GM18505 (cell line): ENCODE data around the gene ZFP92.

ENCODE experiments used
- ATAC-seq: cut with Tn5 transposase; IDR thresholded peaks from one replicate; pipeline ENCODE4 v1.9.1; 2021; ENCODE audit not compliant: unreplicated experiment
- POLR2A ChIP-seq: IDR thresholded peaks from 4 replicates; pipeline ENCODE4 v1.6.1; 2011; ENCODE audit warnings: borderline replicate concordance; ENCODE audit not compliant: insufficient read depth, insufficient read length; ENCODE audit errors: extremely low read depth

Gene ZFP92, protein sequence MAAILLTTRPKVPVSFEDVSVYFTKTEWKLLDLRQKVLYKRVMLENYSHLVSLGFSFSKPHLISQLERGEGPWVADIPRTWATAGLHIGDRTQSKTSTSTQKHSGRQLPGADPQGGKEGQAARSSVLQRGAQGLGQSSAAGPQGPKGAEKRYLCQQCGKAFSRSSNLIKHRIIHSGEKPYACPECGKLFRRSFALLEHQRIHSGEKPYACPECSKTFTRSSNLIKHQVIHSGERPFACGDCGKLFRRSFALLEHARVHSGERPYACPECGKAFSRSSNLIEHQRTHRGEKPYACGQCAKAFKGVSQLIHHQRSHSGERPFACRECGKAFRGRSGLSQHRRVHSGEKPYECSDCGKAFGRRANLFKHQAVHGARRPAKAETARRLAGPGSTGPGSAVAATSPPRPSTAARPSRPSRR

DNA sequence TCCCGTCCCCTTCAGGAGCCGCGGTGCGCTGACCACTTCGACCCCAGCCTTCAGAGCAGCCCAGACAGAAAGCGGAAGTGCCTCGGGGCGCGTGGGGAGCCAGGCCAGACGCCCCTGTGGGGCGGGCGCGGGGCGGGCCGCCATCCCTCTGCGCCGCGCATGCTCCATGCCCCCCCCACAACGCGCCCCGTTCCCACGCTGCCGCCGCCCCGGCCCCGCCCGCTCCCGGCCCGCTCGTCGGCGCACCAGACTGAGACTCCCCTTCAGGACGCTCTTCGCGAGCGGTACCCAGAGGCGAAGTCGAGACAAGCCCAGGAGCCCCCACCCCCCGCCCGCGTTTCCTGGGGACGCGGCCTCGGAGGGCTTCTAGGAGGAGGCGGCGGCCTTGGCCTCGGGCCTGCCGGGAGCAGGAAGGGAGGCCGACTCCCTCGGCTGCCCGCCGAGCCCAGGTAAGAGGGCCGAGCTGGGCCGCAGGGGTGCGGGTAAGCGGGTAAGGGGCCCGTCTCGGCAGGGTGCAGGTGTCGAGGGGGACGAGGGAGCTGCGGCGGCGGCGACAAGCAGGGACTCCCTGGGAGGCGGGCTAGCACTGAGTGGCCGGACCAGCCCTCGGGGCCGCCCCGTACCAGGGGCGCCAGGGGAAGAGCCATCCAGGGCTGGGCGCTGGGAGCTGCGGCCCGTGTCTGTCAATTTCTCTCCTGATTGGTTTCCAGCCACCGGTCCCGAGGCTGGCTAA is at the start of gene ZFP92:
ZFP92 (plus strand) TSS at position 218 of the 733 bp plus-strand sequence. CDS start 6,851 bp downstream, outside the sequence.
- peak; percentile 55 for ATAC-seq
- no peak for TF ChIP-seq POLR2A

DNA sequence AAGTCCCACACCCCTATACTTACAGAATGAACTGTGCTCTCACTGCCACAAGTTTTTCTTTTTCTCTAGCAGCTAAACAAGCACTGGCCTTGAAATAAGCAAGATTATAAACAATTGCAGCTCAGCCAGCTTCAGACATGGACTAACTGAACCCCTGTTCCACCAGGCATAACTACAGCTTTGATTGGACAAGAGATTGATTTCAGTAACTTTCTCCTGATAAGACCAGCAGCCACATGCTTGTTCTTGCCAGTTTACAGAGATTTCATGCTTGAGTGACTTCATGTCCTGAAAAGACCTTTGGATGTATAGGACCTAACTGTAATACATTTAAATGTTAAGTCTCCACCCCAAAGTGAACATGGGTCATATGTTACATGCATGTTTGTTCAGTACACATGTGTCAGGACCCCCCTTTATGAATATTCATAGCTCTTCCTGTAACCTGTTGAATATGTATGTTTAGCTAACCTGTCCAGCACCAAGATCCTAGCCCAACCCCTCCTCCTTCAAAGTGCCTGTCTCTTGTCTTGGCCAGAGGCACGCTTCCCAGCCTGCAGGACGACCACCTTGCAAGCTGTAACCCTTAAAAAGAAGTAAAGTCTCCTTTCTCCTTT is 49.4 kb upstream of the ZFP92 start:
- no peak for TF ChIP-seq POLR2A
- ATAC-seq, result no peak

DNA sequence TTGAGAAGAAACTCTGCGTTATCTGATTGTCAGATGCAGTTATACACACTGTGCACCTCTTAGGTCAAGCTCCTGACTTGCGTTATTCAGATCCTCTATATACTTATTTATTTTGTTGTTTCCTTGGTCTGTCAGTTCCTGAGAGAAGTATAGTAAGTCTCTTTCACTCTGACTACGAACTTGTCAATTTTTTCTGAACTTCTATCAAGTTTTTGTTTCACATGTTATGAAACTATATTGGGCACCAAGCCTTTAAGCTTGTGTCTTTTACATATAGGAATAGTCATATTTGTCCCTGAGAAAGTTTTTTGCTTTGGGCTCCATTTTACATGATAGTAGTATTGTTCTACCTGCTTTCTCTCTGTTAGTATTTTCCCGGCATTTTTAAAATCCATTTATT is 45.6 kb upstream of the ZFP92 start:
- no peak for TF ChIP-seq POLR2A
- no peak for ATAC-seq

DNA sequence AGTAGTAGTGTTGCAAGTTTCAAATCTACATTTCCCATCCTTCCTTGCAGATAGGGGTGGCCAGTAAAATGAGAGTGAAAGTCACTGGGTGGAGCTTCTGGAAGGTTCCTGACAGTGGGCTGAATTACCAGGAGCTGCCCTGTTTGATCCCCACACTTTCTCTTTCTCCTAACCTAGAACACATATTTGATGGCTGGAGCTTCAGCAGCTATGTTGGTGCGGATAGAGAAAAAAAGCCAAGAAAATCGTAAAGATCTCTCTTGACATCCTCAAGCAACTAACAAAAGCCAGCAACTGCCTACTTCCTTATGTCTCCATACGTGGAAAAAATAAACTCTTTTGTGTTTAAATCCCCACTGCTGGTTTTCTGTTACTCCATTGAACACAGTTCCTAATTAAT is 45.2 kb upstream of the ZFP92 start:
- ATAC-seq, result no peak
- no peak for TF ChIP-seq POLR2A

DNA sequence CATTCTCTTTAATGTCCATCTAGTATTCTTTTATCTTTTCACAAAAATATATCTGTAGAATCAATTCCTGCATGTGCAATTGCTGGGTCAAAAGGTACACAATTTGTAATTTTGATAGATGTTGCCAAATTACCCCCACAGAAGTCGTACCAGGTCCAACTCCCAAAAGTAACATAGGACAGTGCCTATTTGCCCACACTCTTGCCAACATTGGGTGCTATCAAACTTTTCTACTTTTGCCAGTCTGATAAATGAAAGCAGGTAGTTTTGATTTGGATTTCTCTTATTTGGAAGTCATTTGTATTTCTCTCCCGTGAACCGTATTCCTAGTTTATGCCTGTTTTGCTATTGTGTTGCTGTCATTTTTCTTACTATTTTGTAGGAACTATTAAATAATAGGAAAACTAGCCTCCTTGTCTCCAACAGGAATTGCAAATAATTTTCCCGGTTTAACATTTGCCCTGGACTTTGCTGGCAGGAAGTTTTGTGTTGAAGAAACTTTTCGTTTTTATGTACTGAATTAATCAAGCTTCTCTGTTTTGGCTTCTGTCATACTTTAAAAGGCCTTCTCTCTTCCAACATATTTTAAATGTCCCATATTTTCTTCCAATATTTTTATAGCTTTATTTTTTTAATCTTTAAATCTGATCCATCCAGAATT is 44.3 kb upstream of the ZFP92 start:
- no peak for TF ChIP-seq POLR2A
- no peak for ATAC-seq

DNA sequence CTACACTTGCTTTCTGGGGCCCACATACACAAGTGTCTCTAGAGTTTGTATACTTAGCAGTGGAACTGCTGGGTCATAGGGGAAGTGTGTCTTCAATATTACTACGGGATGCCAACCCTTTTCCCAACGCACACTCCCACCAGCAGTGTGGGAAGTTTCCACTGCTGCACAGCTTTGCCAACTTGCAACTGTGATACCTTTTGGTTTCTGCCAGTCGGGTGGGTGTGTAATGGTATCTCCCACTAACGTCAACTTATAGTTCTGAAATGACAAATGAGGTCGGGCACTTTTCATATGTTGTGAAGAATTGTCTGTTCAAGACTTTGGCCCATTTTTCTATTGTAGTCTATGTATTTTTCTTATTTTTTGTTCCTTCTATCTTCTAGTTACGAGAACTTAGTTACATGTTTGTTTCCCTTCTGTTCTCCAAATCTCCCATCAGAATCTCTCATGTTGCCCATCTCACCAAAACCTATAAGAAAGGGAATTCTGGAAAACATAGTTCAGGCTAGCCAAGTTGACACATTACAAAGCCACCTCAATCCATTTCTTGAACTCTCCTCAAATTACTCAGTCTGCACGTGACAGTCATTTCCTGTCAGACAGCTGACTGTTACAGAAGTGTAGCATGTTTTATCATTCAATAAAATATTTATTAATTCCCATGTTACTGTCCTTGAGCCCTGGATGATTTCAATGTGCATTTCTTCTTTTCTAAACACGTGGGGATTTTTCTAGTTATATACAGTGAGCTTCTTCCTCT is 40.8 kb upstream of the ZFP92 start:
- no peak for ATAC-seq
- no peak for TF ChIP-seq POLR2A

DNA sequence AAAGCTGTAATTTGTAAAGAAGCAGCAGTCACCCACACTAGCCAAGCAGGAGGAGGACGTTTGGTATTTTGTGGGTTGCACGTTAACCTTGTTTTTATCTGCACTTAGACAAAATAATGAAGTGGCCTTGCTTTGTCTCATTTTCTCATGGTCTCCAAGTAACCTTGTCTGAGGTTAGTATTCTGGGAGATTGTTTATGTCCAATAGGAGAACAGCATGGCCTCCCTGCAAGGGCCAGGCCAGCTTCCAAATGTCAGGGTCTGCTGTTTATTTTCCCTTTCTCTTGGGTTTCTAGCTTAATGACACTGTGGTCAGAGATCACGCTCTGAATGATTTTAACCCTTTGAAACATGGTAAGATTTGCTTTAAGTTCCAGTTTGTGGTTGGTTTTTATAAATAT is 40.0 kb upstream of the ZFP92 start:
- TF ChIP-seq POLR2A, result no peak
- ATAC-seq, result no peak

DNA sequence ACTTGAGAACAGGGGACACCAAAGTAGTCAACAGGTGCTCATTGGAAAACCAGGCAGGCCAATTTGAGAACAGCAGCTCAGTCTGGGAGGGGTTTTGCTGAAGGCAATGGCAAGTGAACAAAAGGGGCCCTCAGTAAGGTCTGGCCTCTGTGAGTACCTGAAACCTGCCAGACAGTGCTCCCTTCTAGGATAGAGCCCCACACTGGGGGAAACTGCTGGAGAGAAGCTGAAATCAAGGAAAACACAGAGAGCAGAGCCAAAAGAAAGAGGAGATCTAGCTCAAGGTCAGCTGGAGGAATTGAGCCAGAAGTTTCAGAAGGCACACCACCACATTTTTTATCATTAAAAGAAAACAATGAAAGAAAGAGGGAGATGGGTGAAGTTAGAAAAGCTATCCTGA is 38.3 kb upstream of the ZFP92 start:
- no peak for TF ChIP-seq POLR2A
- no peak for ATAC-seq

DNA sequence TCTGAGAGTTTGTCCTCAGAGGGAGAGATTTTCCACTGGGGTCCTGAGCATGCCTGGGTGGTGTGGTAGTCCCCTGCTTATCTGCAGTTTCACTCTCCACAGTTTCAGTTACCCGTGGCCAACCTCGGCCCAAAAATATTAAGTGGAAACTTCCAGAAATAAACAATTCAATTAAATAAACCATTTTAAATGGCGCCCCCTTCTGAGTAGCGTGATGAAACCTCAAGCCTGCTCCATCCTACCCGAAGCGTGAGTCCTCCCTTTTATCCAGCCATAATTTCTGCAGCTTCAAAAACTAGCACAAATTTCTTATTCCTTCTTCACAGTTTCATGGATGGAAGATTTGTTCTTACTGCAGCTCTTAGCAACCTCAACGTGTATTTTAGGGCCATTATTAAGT is 36.8 kb upstream of the ZFP92 start:
- no peak for ATAC-seq
- no peak for TF ChIP-seq POLR2A

DNA sequence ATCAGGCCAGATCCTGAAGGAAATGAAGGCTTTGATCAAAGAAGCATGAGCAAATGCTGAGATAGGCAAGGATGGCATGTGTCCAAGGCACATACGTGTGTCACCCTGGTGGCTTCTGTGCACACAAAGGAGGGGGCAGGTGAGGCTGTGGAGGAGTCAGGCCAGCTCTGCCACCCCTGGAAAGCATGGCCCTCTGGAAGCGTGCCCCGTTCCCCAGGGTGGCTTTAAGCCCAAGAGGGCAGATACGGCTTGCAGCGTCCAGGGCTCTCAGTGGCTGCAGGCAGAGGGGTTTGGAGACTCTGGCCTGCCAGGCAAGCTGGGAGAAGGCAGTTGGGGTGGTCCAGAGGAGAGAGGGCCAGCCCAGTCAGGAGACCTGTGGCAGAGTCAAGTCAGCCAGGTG is 35.7 kb upstream of the ZFP92 start:
- TF ChIP-seq POLR2A, result no peak

DNA sequence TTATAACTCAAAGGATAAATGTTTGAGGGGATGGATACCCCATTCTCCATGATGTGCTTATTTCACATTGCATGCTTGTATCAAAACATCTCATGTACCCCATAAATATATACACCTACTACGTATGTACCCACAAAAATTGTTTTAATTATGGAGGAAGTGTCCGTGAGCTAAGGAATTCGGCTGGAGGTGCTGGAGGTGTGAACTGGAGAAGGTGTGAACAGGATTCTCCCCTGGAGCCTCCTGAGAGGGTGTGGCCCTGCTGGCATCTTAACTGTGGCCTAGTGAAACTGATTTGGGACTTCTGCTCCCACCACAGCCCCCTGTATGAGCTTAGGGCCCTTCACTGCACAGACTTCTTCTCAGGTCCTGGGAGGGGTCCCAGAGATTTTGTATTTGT is 33.5 kb upstream of the ZFP92 start:
- no peak for ATAC-seq
- TF ChIP-seq POLR2A, result no peak

More for the DNA sequence above, 35.7 kb upstream of the ZFP92 start:
- no peak for ATAC-seq

DNA sequence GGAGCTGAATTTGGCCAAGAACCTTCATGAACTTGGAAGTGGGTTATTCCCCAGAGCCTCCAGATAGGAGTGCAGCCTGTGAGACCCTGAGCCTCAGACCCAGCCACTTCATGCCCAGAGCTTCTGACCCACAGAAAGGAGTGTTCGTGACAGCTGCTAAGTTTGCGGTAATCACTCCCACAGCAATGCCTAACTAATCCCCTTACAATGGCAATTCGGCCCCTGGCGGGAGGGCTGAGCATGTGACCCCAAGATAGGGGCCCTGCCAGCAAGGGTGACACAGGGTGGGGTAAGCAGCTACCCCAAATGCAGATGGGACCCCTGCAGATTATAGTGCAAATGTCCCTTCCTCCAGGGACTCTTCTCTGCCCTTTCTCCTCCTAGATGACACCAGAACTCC is 32.7 kb upstream of the ZFP92 start:
- TF ChIP-seq POLR2A, result no peak
- ATAC-seq, result no peak
